Body of pancreas (tissue), 4 donors: ENCODE measurements around the gene SGCD. TPM values are rescaled to one million over a fixed set of nuclear protein-coding genes. Genes with fewer than 3 reads are reported as not detected.
A peak's percentile ranks its signal among the peaks of the same experiment; 100 is the strongest.

Source experiments
- ATAC-seq: fragments of 150-250 bp; one replicate; pipeline ENCODE4 v1.9.1; 2016
- DNase-seq, 4 donors: peaks; one replicate each; pipeline ENCODE4 v3.0.0-alpha.2; 2019
- H3K27ac ChIP-seq, 4 donors: fragments of 200-600 bp; sonication (generic); 1 replicate in 3 of 4; 2 replicates in 1 of 4; pipeline versions ENCODE4 v1.5.1 to v1.6.1; 2016 to 2019; ENCODE audit warnings: mild to moderate bottlenecking in 1 of 4, mixed read lengths in 1 of 4, moderate library complexity in 1 of 4
- H3K27me3 ChIP-seq, 2 donors: fragments of 200-600 bp; sonication (generic); one replicate each; pipeline ENCODE4 v1.6.0; 2016; ENCODE audit warnings: mild to moderate bottlenecking in 1 of 2
- H3K36me3 ChIP-seq, 2 donors: fragments of 200-600 bp; sonication (generic); replicated peaks in 1 of 2; 2 replicates each; pipeline ENCODE4 v1.5.1; 2016; ENCODE audit warnings: low read depth in 2 of 2; ENCODE audit not compliant: insufficient read depth in 1 of 2
- H3K4me1 ChIP-seq: fragments of 200-600 bp; sonication (generic); one replicate; pipeline ENCODE4 v1.6.0; 2016
- H3K4me3 ChIP-seq, 2 donors: fragments of 200-600 bp; sonication (generic); 1 replicate in 1 of 2; 2 replicates in 1 of 2; pipeline ENCODE4 v1.5.1; 2016 to 2019
- H3K9me3 ChIP-seq, 3 donors: fragments of 200-600 bp; sonication (generic); 1 replicate in 2 of 3; 2 replicates in 1 of 3; pipeline ENCODE4 v1.5.1; 2016
- POLR2A ChIP-seq, 3 donors: fragments of 450-650 bp; IDR thresholded peaks; one replicate each; pipeline ENCODE4 v1.6.1; 2016; ENCODE audit warnings: antibody characterized with exemption in 3 of 3, mild to moderate bottlenecking in 2 of 3
- WGBS, 2 donors: methylation state at CpG; one replicate each; pipeline ENCODE4 v1.1.5; 2017; 5-methylcytosine and 5-hydroxymethylcytosine counted together
- intact Hi-C: fragments of 100-400 bp; cut with DNase I; formaldehyde crosslinking; loops from one replicate; pipeline ENCODE4 v1.15.1; 2023
- total RNA-seq, 2 donors: library from RNA; depleted of rRNA; stranded (reverse); fragments of >200 nt; gene quantifications; one replicate each; pipeline ENCODE4 v1.1.0, GENCODE V29; 2016
- TF ChIP-seq, protein P1 (sequence below), 7 experiments: fragments of 450-650 bp in 4 of 7; fragments of 200-600 bp in 3 of 7; sonication (generic) in 3 of 7; IDR thresholded peaks; one replicate each; pipeline ENCODE4 v1.5.1; 2016 to 2019; ENCODE audit warnings: antibody characterized with exemption in 7 of 7

SGCD gene
- total RNA-seq, 2 donors from 2014 or later, result 0.66 to 2.6 TPM

DNA sequence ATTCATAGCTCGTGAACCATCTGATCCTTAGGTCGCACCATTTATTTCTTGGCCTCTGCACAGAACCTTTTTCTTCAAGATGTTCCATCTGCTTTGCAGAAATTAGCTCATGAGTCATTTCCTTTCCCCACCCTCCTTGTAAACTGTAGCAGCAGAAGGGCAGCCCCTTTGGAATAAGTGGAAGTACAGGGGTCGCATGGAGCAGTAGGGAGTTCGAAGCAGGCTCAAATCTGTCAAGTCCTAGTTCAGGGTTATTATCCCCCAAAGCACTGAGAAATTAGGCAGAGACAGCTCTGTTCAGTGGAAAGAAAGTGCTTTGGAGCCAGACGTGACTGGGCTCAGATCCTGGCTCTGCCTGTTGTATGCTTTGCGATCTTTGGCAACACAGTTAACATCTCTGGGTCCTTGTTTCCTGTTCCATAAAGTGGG, 84.2 kb downstream of the SGCD start:
- TF ChIP-seq, protein P1, sequence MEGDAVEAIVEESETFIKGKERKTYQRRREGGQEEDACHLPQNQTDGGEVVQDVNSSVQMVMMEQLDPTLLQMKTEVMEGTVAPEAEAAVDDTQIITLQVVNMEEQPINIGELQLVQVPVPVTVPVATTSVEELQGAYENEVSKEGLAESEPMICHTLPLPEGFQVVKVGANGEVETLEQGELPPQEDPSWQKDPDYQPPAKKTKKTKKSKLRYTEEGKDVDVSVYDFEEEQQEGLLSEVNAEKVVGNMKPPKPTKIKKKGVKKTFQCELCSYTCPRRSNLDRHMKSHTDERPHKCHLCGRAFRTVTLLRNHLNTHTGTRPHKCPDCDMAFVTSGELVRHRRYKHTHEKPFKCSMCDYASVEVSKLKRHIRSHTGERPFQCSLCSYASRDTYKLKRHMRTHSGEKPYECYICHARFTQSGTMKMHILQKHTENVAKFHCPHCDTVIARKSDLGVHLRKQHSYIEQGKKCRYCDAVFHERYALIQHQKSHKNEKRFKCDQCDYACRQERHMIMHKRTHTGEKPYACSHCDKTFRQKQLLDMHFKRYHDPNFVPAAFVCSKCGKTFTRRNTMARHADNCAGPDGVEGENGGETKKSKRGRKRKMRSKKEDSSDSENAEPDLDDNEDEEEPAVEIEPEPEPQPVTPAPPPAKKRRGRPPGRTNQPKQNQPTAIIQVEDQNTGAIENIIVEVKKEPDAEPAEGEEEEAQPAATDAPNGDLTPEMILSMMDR (IDR thresholded peaks at IDR 0.05), result no peak
- TF ChIP-seq POLR2A (IDR thresholded peaks at IDR 0.05), result no peak
- ATAC-seq (peak; percentile 38), DNase-seq (peak in 1 of 4 donors; percentile 3)
- Histone ChIP-seq H3K27me3 (no peaks in the 10 kb centered on the region), H3K4me1 (no peaks in the 10 kb centered on the region), H3K36me3 (no peaks in the 10 kb centered on the region), H3K9me3 (no peaks in the 10 kb centered on the region), H3K4me3 (no peak overlapping the region), H3K27ac (no peak overlapping the region)
- WGBS, 2 donors, result 57 to 66% methylated on average over 6 of the region's 6 CpGs
- intact Hi-C loops, result no loop called here

DNA sequence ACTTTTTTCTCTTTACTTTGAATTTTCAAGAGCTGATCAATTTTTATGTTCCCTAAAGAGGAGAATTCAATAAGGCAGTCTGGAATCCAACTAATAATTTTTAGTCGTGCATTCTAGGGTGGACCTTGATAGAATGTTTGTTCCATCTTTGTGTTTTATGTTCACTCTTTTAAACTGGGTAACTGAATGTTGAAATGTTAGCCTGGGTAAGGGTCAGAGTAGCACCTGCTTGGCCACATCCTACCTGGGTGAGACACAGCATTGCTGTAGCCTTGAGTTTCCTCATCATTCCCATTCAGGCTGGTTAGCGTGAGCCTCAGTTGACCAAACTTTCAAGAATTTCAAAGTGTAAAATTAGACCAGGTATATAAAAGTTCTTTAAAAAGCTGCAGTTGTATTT, 85.0 kb downstream of the SGCD start:
- intact Hi-C loops, result no loop called here

DNA sequence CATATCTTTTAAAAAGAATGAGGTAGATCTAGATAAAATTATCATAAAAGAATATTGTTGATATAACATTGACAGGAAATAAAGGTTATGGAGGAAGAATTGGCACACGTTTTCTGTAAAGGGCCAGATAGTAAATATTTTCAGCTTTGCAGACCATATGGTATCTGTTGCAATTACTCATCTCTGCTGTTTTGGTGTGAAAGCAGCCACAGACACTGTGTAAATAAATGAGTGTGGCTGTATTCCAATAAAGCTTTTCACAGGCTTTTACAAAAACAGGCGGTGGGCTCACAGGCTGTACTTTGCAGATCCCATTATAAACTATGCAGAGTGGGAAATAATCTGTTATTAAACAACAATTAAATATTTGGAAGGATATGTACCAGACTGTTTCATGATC, 87.4 kb downstream of the SGCD start:
- no peaks in the 10 kb centered on the region for H3K27me3 ChIP-seq
- TF ChIP-seq, protein P1 (IDR thresholded peaks at IDR 0.05), result no peak
- TF ChIP-seq POLR2A (IDR thresholded peaks at IDR 0.05), result no peak
- 6 to 7% methylated on average over 2 of the region's 2 CpGs for WGBS, 2 donors
- intact Hi-C loops, result no loop called here
- no peak for ATAC-seq
- no peaks in the 10 kb centered on the region for H3K9me3 ChIP-seq
- no peaks in the 10 kb centered on the region for H3K36me3 ChIP-seq
- H3K4me1 ChIP-seq, result no peaks in the 10 kb centered on the region
- no peak overlapping the region for H3K4me3 ChIP-seq
- no peak for DNase-seq
- H3K27ac ChIP-seq, result no peak overlapping the region

More for the DNA sequence above, 85.0 kb downstream of the SGCD start:
- Histone ChIP-seq H3K4me1 (no peaks in the 10 kb centered on the region), H3K4me3 (no peak overlapping the region), H3K36me3 (no peaks in the 10 kb centered on the region), H3K27ac (no peak overlapping the region), H3K9me3 (no peaks in the 10 kb centered on the region), H3K27me3 (no peaks in the 10 kb centered on the region)
- 44 to 61% methylated on average over 2 of the region's 2 CpGs for WGBS, 2 donors
- TF ChIP-seq, protein P1 (IDR thresholded peaks at IDR 0.05), result no peak
- no peak for TF ChIP-seq POLR2A (IDR thresholded peaks at IDR 0.05)
- DNase-seq (no peak), ATAC-seq (no peak)

DNA sequence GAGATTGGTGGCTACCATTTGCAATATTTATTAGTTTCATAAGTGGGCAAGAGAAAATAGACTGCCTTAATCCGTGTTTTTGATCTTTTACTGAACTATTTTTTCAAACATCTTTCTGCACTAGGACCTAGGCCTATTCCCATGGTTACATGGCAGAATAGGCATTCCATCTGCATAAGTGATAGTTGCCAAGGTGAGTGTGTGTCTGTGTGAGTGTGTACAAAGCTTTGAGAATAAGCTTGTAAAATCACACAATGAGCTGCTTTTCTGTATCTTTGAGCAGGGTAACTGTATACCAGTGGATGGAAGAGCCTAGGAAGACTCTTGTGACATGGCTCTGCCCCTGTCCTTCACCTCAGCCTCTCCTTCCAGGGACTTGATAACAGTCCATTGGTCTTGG, 92.7 kb downstream of the SGCD start:
- intact Hi-C loops, result no loop called here
- H3K27ac ChIP-seq, result no peak overlapping the region
- 54 to 65% methylated on average over 1 of the region's 1 CpG for WGBS, 2 donors

DNA sequence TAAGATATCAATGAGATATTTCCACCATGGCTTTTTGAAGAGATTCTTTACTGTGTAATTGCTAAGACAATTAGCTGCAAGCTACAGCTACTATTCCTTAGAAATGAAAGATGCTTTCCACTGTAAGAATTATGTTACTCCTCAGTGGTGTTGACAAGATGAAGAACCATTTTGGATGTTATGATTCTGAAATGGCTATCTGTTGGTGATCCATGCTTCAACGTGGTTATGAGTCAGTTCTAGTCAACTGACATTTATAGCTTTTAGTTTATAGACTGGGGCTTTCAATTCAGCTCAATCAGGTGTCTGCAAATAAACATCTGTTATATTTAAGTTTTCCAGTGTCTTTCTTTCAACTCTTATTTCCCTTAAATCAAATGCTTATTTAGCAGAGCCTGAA, 93.7 kb downstream of the SGCD start:
- DNase-seq, result no peak
- ATAC-seq, result no peak
- intact Hi-C loops, result no loop called here
- Histone ChIP-seq H3K27me3 (no peaks in the 10 kb centered on the region), H3K27ac (no peak overlapping the region), H3K4me1 (no peaks in the 10 kb centered on the region), H3K4me3 (no peak overlapping the region), H3K9me3 (no peaks in the 10 kb centered on the region), H3K36me3 (no peaks in the 10 kb centered on the region)
- TF ChIP-seq, protein P1 (IDR thresholded peaks at IDR 0.05), result no peak
- no peak for TF ChIP-seq POLR2A (IDR thresholded peaks at IDR 0.05)
- WGBS, 2 donors, result 42 to 45% methylated on average over 1 of the region's 1 CpG

More for the DNA sequence above, 92.7 kb downstream of the SGCD start:
- H3K27me3 ChIP-seq, result no peaks in the 10 kb centered on the region
- no peaks in the 10 kb centered on the region for H3K9me3 ChIP-seq
- no peak overlapping the region for H3K4me3 ChIP-seq
- no peaks in the 10 kb centered on the region for H3K4me1 ChIP-seq
- TF ChIP-seq, protein P1 (IDR thresholded peaks at IDR 0.05), result no peak
- no peak for TF ChIP-seq POLR2A (IDR thresholded peaks at IDR 0.05)
- H3K36me3 ChIP-seq, result no peaks in the 10 kb centered on the region
- no peak for ATAC-seq
- DNase-seq, result no peak
